OCI-LY7 (cell line): ENCODE measurements around the gene HAPLN2. TPM values are rescaled to one million over a fixed set of nuclear protein-coding genes. Genes with fewer than 3 reads are reported as not detected.

Experiments used
- BruUV-seq: library from RNA; stranded (reverse); fragments of 400-500 nt; replicated peaks from 2 replicates; lab custom pipeline; 2021; lab: Mats Ljungman, UMichigan
- CTCF ChIA-PET: fragments of 300-600 bp; sonication (Branson Sonifier 250); formaldehyde crosslinking; loops from one replicate; lab custom pipeline; 2022; ENCODE audit warnings: antibody characterized with exemption; ENCODE audit not compliant: unreplicated experiment; lab: Charles Lee
- POLR2A ChIA-PET: fragments of 300-600 bp; sonication (Branson Sonifier 250); formaldehyde crosslinking; loops from one replicate; lab custom pipeline; 2022; ENCODE audit warnings: antibody characterized with exemption; lab: Charles Lee
- DNase-seq: peaks from one replicate; pipeline ENCODE4 v3.0.0-alpha.2; 2015; ENCODE audit warnings: low spot score
- H2AFZ ChIP-seq: fragments of 200-600 bp; sonication (generic), shearing (Covaris generic); 2 replicates; pipeline ENCODE4 v1.6.1; 2014; ENCODE audit warnings: mild to moderate bottlenecking, antibody characterized with exemption, low read length, moderate library complexity
- H3K27ac ChIP-seq: fragments of 200-600 bp; sonication (generic); 2 replicates; pipeline ENCODE4 v1.5.1; 2014; ENCODE audit warnings: mixed run types, low read depth, mild to moderate bottlenecking, moderate library complexity, low read length, inconsistent platforms; ENCODE audit not compliant: poor library complexity, severe bottlenecking
- H3K36me3 ChIP-seq: fragments of 200-600 bp; sonication (generic); 2 replicates; pipeline ENCODE4 v1.6.1; 2014; ENCODE audit warnings: mild to moderate bottlenecking, antibody characterized with exemption, low read length, moderate library complexity, mixed read lengths; ENCODE audit not compliant: insufficient read depth
- H3K4me1 ChIP-seq: fragments of 200-600 bp; sonication (generic); 2 replicates; pipeline ENCODE4 v1.5.1; 2014; ENCODE audit warnings: mild to moderate bottlenecking, low read length; ENCODE audit not compliant: insufficient read depth, poor library complexity, severe bottlenecking
- H3K4me2 ChIP-seq: fragments of 200-600 bp; sonication (generic); 2 replicates; pipeline ENCODE4 v1.6.1; 2014; ENCODE audit warnings: mild to moderate bottlenecking, low read length
- H3K4me3 ChIP-seq: fragments of 200-600 bp; sonication (generic); 2 replicates; pipeline ENCODE4 v1.5.1; 2014; ENCODE audit warnings: mild to moderate bottlenecking, low read depth, low read length; ENCODE audit not compliant: poor library complexity, severe bottlenecking
- H3K79me2 ChIP-seq: fragments of 200-600 bp; sonication (generic); 2 replicates; pipeline ENCODE4 v1.6.1; 2016; ENCODE audit warnings: low read depth, mild to moderate bottlenecking, low read length, moderate library complexity, mixed read lengths; ENCODE audit not compliant: insufficient read depth
- H3K9me2 ChIP-seq: fragments of 200-600 bp; sonication (generic); 2 replicates; pipeline ENCODE4 v1.6.1; 2016; ENCODE audit warnings: mild to moderate bottlenecking, low read length, mixed read lengths; ENCODE audit not compliant: insufficient read depth
- H3K9me3 ChIP-seq: fragments of 200-600 bp; sonication (generic); 2 replicates; pipeline ENCODE4 v1.6.1; 2014; ENCODE audit warnings: mild to moderate bottlenecking, mixed run types, low read length, mixed read lengths
- H4K20me1 ChIP-seq: fragments of 200-600 bp; sonication (generic); 2 replicates; pipeline ENCODE4 v1.6.1; 2014; ENCODE audit warnings: mild to moderate bottlenecking, antibody characterized with exemption, low read length, moderate library complexity, mixed read lengths; ENCODE audit not compliant: insufficient read depth
- EZH2phosphoT487 ChIP-seq: fragments of 200-600 bp; sonication (generic); IDR thresholded peaks from 2 replicates; pipeline ENCODE4 v1.6.1; 2018; ENCODE audit warnings: low read depth, borderline replicate concordance, mild to moderate bottlenecking, mixed run types, antibody characterized with exemption, low read length, moderate library complexity, mixed read lengths
- intact Hi-C: fragments of 100-400 bp; cut with micrococcal nuclease; formaldehyde crosslinking; loops from one replicate; pipeline ENCODE4 v1.10.0; 2022; ENCODE audit not compliant: unreplicated experiment
- total RNA-seq, 2 experiments: library from RNA; depleted of rRNA in 1 of 2; stranded (reverse); fragments of >200 nt in 1 of 2; shearing (Covaris generic) in 1 of 2; gene quantifications; 2 replicates each; pipeline ENCODE4 v1.2.3, GENCODE V29; 2014 to 2022
- TF ChIP-seq, protein P1 (sequence below): fragments of 200-600 bp; sonication (generic); conservative IDR thresholded peaks from 2 replicates; pipeline ENCODE4 v1.5.1; 2014; ENCODE audit warnings: mild to moderate bottlenecking, antibody characterized with exemption, low read length, moderate library complexity, mixed read lengths

HAPLN2 gene
- total RNA-seq, 2 experiments from 2014 or later = 0.41 to 1.1 TPM

DNA sequence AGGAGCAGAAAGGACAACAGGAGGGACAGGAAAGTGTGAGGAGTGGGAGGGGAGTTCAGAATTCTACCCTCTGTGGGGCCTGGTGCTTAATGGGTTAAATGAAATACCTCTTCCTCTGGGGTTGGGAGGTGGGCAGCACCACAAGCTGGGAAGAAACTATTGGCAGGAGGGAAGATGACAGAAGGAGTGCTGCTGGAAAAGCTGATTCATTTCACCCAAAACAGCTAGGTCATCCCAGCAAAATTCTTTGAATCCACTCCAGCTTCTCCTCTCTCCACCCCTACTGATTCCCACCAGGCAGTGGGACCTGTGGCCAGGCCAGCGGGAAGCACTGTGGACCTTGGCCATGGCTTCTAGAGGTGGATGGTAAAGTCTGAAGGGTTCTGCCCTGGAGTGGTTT is 35.5 kb downstream of the HAPLN2 start:
- peaks cover 9% of the 10 kb centered on the region for H3K4me1 ChIP-seq

DNA sequence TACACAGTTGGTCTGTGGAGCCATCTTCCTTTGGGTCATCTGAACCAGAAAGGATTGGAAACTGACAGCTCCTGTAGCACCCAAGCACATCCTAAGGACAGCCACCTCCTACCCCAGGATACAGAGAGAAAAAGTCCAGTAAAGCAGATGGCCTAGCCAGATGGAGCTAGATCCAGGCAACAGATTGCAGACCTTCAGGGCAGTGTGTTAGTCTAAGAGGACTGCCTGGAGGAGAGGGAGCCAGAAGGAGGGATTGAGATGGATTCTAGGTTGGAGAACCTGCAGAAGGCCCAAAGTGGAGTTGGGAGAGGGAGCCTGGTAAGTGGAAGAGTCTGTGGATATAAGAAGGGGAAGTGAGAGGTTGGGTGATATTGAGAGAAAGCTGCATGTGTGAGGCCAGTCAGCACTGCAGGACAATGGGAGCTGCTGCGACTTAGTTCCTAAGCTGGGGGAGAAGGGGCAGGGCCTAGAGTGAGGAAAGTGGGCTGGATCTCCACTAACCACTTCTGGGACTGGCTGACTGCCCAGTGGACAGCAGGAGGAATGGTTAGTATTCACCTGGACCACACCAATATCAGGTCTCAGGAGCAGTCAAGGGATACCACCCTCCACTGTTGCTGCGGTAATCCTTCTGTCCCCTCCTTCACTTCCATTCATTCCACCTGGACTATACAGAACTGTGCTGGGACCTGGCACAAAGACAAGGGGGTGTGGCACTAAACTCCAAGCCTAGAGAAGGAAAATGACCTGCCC is 36.1 kb downstream of the HAPLN2 start:
- POLR2A ChIA-PET = interaction anchor here (0.6 kb wide), 1 partner anchor 37 kb away, joined by 3 read pairs; no protein-coding TSS in a partner anchor
- Histone ChIP-seq H3K4me1 (peaks cover 14% of the 10 kb centered on the region), H3K36me3 (no peaks in the 10 kb centered on the region), H3K27ac (no peak overlapping the region), H3K9me2 (no peaks in the 10 kb centered on the region), H3K9me3 (no peaks in the 10 kb centered on the region), H3K79me2 (no peaks in the 10 kb centered on the region), H4K20me1 (no peaks in the 10 kb centered on the region), H3K4me2 (no peak overlapping the region), H3K4me3 (no peak overlapping the region), H2AFZ (no peak overlapping the region)
- intact Hi-C loops = no loop called here
- CTCF ChIA-PET = interaction anchor here (1.1 to 2.1 kb wide), 2 partner anchors 28 to 29 kb away, joined by 3 to 6 read pairs; no protein-coding TSS in a partner anchor
- no peak for TF ChIP-seq EZH2phosphoT487
- TF ChIP-seq, protein P1, sequence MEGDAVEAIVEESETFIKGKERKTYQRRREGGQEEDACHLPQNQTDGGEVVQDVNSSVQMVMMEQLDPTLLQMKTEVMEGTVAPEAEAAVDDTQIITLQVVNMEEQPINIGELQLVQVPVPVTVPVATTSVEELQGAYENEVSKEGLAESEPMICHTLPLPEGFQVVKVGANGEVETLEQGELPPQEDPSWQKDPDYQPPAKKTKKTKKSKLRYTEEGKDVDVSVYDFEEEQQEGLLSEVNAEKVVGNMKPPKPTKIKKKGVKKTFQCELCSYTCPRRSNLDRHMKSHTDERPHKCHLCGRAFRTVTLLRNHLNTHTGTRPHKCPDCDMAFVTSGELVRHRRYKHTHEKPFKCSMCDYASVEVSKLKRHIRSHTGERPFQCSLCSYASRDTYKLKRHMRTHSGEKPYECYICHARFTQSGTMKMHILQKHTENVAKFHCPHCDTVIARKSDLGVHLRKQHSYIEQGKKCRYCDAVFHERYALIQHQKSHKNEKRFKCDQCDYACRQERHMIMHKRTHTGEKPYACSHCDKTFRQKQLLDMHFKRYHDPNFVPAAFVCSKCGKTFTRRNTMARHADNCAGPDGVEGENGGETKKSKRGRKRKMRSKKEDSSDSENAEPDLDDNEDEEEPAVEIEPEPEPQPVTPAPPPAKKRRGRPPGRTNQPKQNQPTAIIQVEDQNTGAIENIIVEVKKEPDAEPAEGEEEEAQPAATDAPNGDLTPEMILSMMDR = no peak
- BruUV-seq = no TSS peak
- no peak for DNase-seq

More for the DNA sequence above, 35.5 kb downstream of the HAPLN2 start:
- Histone ChIP-seq H2AFZ (no peak overlapping the region), H3K36me3 (no peaks in the 10 kb centered on the region), H3K79me2 (no peaks in the 10 kb centered on the region), H3K9me3 (no peaks in the 10 kb centered on the region), H4K20me1 (no peaks in the 10 kb centered on the region), H3K4me3 (no peak overlapping the region), H3K9me2 (no peaks in the 10 kb centered on the region), H3K4me2 (no peak overlapping the region), H3K27ac (no peak overlapping the region)
- DNase-seq = no peak
- intact Hi-C loops = no loop called here
- ChIA-PET POLR2A (no interaction called here), CTCF (interaction anchor here (1.1 to 2.1 kb wide), 2 partner anchors 27 to 28 kb away, joined by 3 to 6 read pairs; no protein-coding TSS in a partner anchor)
- BruUV-seq = no TSS peak
- TF ChIP-seq, protein P1 = no peak
- no peak for TF ChIP-seq EZH2phosphoT487
